Naive thymus-derived CD8-positive, alpha-beta T cell (primary cell): ENCODE data around the gene ERO1B. TPM values are rescaled to one million over a fixed set of nuclear protein-coding genes. Genes with fewer than 3 reads are reported as not detected.

ENCODE experiments used
- ATAC-seq, 2 donors: fragments of 150-1000 bp; cut with Tn5 transposase in 1 of 2; sonication (Bioruptor Pico), chemical (Tn5 transposase) in 1 of 2; 1 replicate in 1 of 2; 2 replicates in 1 of 2; pipeline ENCODE4 v1.10.0; 2021; ENCODE audit warnings: mild to moderate bottlenecking in 2 of 2, moderate library complexity in 2 of 2
- POLR2A ChIA-PET: fragments of 350-600 bp; sonication (Branson Sonifier 250); formaldehyde crosslinking; loops from one replicate; lab custom pipeline; 2021; ENCODE audit warnings: antibody characterized with exemption; lab: Charles Lee
- DNase-seq, 10 donors: peaks; one replicate each; pipeline versions ENCODE4 v3.0.0 to v3.0.0-alpha.2; 2020 to 2022
- H3K27ac Mint-ChIP-seq, 10 donors: one replicate each; pipeline ENCODE4 v1.8.0; 2020 to 2022; ENCODE audit warnings: mild to moderate bottlenecking in 10 of 10, mixed read lengths in 10 of 10, moderate library complexity in 4 of 10, inconsistent platforms in 1 of 10
- H3K27me3 Mint-ChIP-seq, 5 donors: one replicate each; pipeline ENCODE4 v1.8.0; 2021 to 2022; ENCODE audit warnings: mixed read lengths in 5 of 5
- H3K36me3 Mint-ChIP-seq, 3 donors: one replicate each; pipeline ENCODE4 v1.8.0; 2020 to 2022; ENCODE audit warnings: mixed read lengths in 3 of 3, mild to moderate bottlenecking in 2 of 3, inconsistent platforms in 1 of 3
- H3K4me1 Mint-ChIP-seq, 4 donors: one replicate each; pipeline ENCODE4 v1.8.0; 2021 to 2022; ENCODE audit warnings: mixed read lengths in 4 of 4
- H3K4me3 Mint-ChIP-seq, 10 donors: one replicate each; pipeline ENCODE4 v1.8.0; 2020 to 2022; ENCODE audit warnings: mild to moderate bottlenecking in 10 of 10, mixed read lengths in 10 of 10, moderate library complexity in 6 of 10, inconsistent platforms in 1 of 10
- H3K9me3 Mint-ChIP-seq, 9 donors: one replicate each; pipeline ENCODE4 v1.8.0; 2020 to 2022; ENCODE audit warnings: mixed read lengths in 9 of 9, mild to moderate bottlenecking in 3 of 9, inconsistent platforms in 1 of 9, moderate library complexity in 1 of 9
- polyA plus RNA-seq, 3 donors: library from polyadenylated mRNA; unstranded; fragments of 300-500 nt; fragmentation: Illumina TruSeq; gene quantifications; one replicate each; pipeline ENCODE4 v1.2.3, GENCODE V29; 2021
- total RNA-seq, 8 experiments: library from RNA in 2 of 8; stranded (reverse) in 2 of 8; gene quantifications; one replicate each; pipeline ENCODE4 v1.2.3 and lab custom pipeline; 2021 to 2026

ERO1B gene
- total and polyA plus RNA-seq, 5 experiments from 2014 or later = 1.9 to 25.3 (median 3.2) TPM

GRCh38 chr1:236239092-236239585, 42.6 kb downstream of the ERO1B start:
- POLR2A ChIA-PET = no interaction called here

GRCh38 chr1:236235116-236235515, 46.6 kb downstream of the ERO1B start:
- DNase-seq (no peak), ATAC-seq (no peak)
- Mint-ChIP-seq H3K27me3 (no peaks in the 10 kb centered on the region), H3K9me3 (no peaks in the 10 kb centered on the region), H3K4me3 (no peak overlapping the region), H3K4me1 (no peaks in the 10 kb centered on the region), H3K36me3 (peaks cover 7 to 54% (median 9%) of the 10 kb centered on the region in 3 donors), H3K27ac (no peak overlapping the region)
- POLR2A ChIA-PET = no interaction called here

More at GRCh38 chr1:236239092-236239585, 42.6 kb downstream of the ERO1B start:
- Mint-ChIP-seq H3K4me3 (no peak overlapping the region), H3K4me1 (peaks cover 0 to 1% (median 0%) of the 10 kb centered on the region in 4 donors), H3K27ac (no peak overlapping the region), H3K9me3 (no peaks in the 10 kb centered on the region), H3K36me3 (peaks cover 12 to 51% (median 13%) of the 10 kb centered on the region in 3 donors), H3K27me3 (no peaks in the 10 kb centered on the region)
- DNase-seq = no peak
- no peak for ATAC-seq

GRCh38 chr1:236228411-236228810, 53.3 kb downstream of the ERO1B start:
- Mint-ChIP-seq H3K9me3 (no peaks in the 10 kb centered on the region), H3K4me1 (no peaks in the 10 kb centered on the region), H3K27ac (no peak overlapping the region), H3K4me3 (no peak overlapping the region), H3K36me3 (peaks cover 0 to 63% (median 20%) of the 10 kb centered on the region in 3 donors), H3K27me3 (no peaks in the 10 kb centered on the region)
- no peak for ATAC-seq
- DNase-seq = no peak
- POLR2A ChIA-PET = no interaction called here

- Mint-ChIP-seq H3K9me3 (no peaks in the 10 kb centered on the region), H3K4me1 (no peaks in the 10 kb centered on the region), H3K27ac (peak overlapping the region in 1 of 10 donors; percentile 43), H3K4me3 (no peak overlapping the region), H3K27me3 (no peaks in the 10 kb centered on the region), H3K36me3 (peaks cover 0 to 67% (median 22%) of the 10 kb centered on the region in 3 donors)
- no peak for DNase-seq
- POLR2A ChIA-PET = no interaction called here
- ATAC-seq = no peak
Observed at GRCh38 chr1:236222632-236223031, 59.1 kb downstream of the ERO1B start.

GRCh38 chr1:236220473-236220872, 61.3 kb downstream of the ERO1B start:
- no peak for ATAC-seq
- POLR2A ChIA-PET = no interaction called here
- H3K27ac Mint-ChIP-seq = no peak overlapping the region

GRCh38 chr1:236214761-236215160, 67.0 kb downstream of the ERO1B start:
- POLR2A ChIA-PET = no interaction called here
- no peak overlapping the region for H3K27ac Mint-ChIP-seq
- ATAC-seq (no peak), DNase-seq (no peak)
- peaks cover 18 to 61% (median 44%) of the 10 kb centered on the region in 3 donors for H3K36me3 Mint-ChIP-seq
- no peak overlapping the region for H3K4me3 Mint-ChIP-seq
- H3K4me1 Mint-ChIP-seq = peaks cover 0 to 1% (median 0%) of the 10 kb centered on the region in 4 donors
- no peaks in the 10 kb centered on the region for H3K9me3 Mint-ChIP-seq
- no peaks in the 10 kb centered on the region for H3K27me3 Mint-ChIP-seq

More at GRCh38 chr1:236220473-236220872, 61.3 kb downstream of the ERO1B start:
- Mint-ChIP-seq H3K4me1 (peaks cover 0 to 1% (median 0%) of the 10 kb centered on the region in 4 donors), H3K36me3 (peaks cover 4 to 63% (median 21%) of the 10 kb centered on the region in 3 donors), H3K27me3 (no peaks in the 10 kb centered on the region), H3K9me3 (no peaks in the 10 kb centered on the region), H3K4me3 (no peak overlapping the region)
- DNase-seq = no peak

- H3K27me3 Mint-ChIP-seq = no peaks in the 10 kb centered on the region
- H3K27ac Mint-ChIP-seq = no peak overlapping the region
- no peak overlapping the region for H3K4me3 Mint-ChIP-seq
- peaks cover 0 to 1% (median 0%) of the 10 kb centered on the region in 4 donors for H3K4me1 Mint-ChIP-seq
- POLR2A ChIA-PET = no interaction called here
- no peak for ATAC-seq
- no peak for DNase-seq
- no peaks in the 10 kb centered on the region for H3K9me3 Mint-ChIP-seq
- peaks cover 18 to 61% (median 54%) of the 10 kb centered on the region in 3 donors for H3K36me3 Mint-ChIP-seq
Observed at GRCh38 chr1:236213534-236213933, 68.2 kb downstream of the ERO1B start.

- ATAC-seq (no peak), DNase-seq (no peak)
- Mint-ChIP-seq H3K27me3 (no peaks in the 10 kb centered on the region), H3K36me3 (peaks cover 18 to 68% (median 66%) of the 10 kb centered on the region in 3 donors), H3K27ac (no peak overlapping the region), H3K4me3 (no peak overlapping the region), H3K9me3 (no peaks in the 10 kb centered on the region), H3K4me1 (no peaks in the 10 kb centered on the region)
- POLR2A ChIA-PET = no interaction called here
Observed at GRCh38 chr1:236211815-236212214, 69.9 kb downstream of the ERO1B start.

GRCh38 chr1:236209713-236210112, 72.0 kb downstream of the ERO1B start:
- no peak for DNase-seq
- H3K4me3 Mint-ChIP-seq = no peak overlapping the region
- POLR2A ChIA-PET = no interaction called here
- ATAC-seq = no peak
- H3K4me1 Mint-ChIP-seq = no peaks in the 10 kb centered on the region
- no peaks in the 10 kb centered on the region for H3K27me3 Mint-ChIP-seq
- no peak overlapping the region for H3K27ac Mint-ChIP-seq
- peaks cover 20 to 72% (median 70%) of the 10 kb centered on the region in 3 donors for H3K36me3 Mint-ChIP-seq
- peaks cover 0 to 5% (median 1%) of the 10 kb centered on the region in 9 donors for H3K9me3 Mint-ChIP-seq

GRCh38 chr1:236209185-236209584, 72.6 kb downstream of the ERO1B start:
- Mint-ChIP-seq H3K27me3 (no peaks in the 10 kb centered on the region), H3K4me1 (no peaks in the 10 kb centered on the region), H3K9me3 (peaks cover 0 to 10% (median 6%) of the 10 kb centered on the region in 9 donors), H3K27ac (no peak overlapping the region), H3K36me3 (peaks cover 21 to 72% (median 70%) of the 10 kb centered on the region in 3 donors), H3K4me3 (no peak overlapping the region)
- no peak for DNase-seq
- POLR2A ChIA-PET = no interaction called here
- no peak for ATAC-seq

GRCh38 chr1:236207569-236207968, 74.2 kb downstream of the ERO1B start:
- Mint-ChIP-seq H3K36me3 (peaks cover 34 to 78% (median 75%) of the 10 kb centered on the region in 3 donors), H3K4me1 (no peaks in the 10 kb centered on the region), H3K4me3 (no peak overlapping the region), H3K9me3 (peaks cover 0 to 26% (median 22%) of the 10 kb centered on the region in 9 donors), H3K27ac (no peak overlapping the region), H3K27me3 (no peaks in the 10 kb centered on the region)
- ATAC-seq (no peak), DNase-seq (no peak)
- POLR2A ChIA-PET = no interaction called here

- H3K4me3 Mint-ChIP-seq = no peak overlapping the region
- H3K9me3 Mint-ChIP-seq = peaks cover 0 to 31% (median 25%) of the 10 kb centered on the region in 9 donors
- POLR2A ChIA-PET = no interaction called here
- peaks cover 35 to 81% (median 75%) of the 10 kb centered on the region in 3 donors for H3K36me3 Mint-ChIP-seq
- ATAC-seq = no peak
- no peak for DNase-seq
- H3K27ac Mint-ChIP-seq = no peak overlapping the region
- no peaks in the 10 kb centered on the region for H3K27me3 Mint-ChIP-seq
- H3K4me1 Mint-ChIP-seq = no peaks in the 10 kb centered on the region
Observed at GRCh38 chr1:236207121-236207520, 74.6 kb downstream of the ERO1B start.

- no peak for ATAC-seq
- peak overlapping the region in 1 of 10 donors; percentile 40 for H3K27ac Mint-ChIP-seq
- H3K4me1 Mint-ChIP-seq = no peaks in the 10 kb centered on the region
- no peaks in the 10 kb centered on the region for H3K27me3 Mint-ChIP-seq
- peaks cover 0 to 36% (median 25%) of the 10 kb centered on the region in 9 donors for H3K9me3 Mint-ChIP-seq
- no peak overlapping the region for H3K4me3 Mint-ChIP-seq
- POLR2A ChIA-PET = no interaction called here
- DNase-seq = no peak
- H3K36me3 Mint-ChIP-seq = peaks cover 38 to 85% (median 72%) of the 10 kb centered on the region in 3 donors
Observed at GRCh38 chr1:236206548-236206947, 75.2 kb downstream of the ERO1B start.

GRCh38 chr1:236204656-236205055, 77.1 kb downstream of the ERO1B start:
- ATAC-seq (no peak), DNase-seq (no peak)
- POLR2A ChIA-PET = no interaction called here
- Mint-ChIP-seq H3K4me1 (no peaks in the 10 kb centered on the region), H3K27ac (no peak overlapping the region), H3K9me3 (peaks cover 15 to 55% (median 41%) of the 10 kb centered on the region in 9 donors), H3K27me3 (no peaks in the 10 kb centered on the region), H3K4me3 (no peak overlapping the region), H3K36me3 (peaks cover 54 to 92% (median 77%) of the 10 kb centered on the region in 3 donors)
